Spinal cord (tissue), 10 donors: ENCODE measurements around the gene ATP10A. TPM values are rescaled to one million over a fixed set of nuclear protein-coding genes. Genes with fewer than 3 reads are reported as not detected.

Experiments used
- DNase-seq, 6 donors: peaks; one replicate each; pipeline versions ENCODE4 v3.0.0 to v3.0.0-alpha.2; 2013 to 2015; ENCODE audit warnings: low spot score in 6 of 6, low read depth in 4 of 6
- H3K27ac ChIP-seq: one replicate; pipeline ENCODE4 v1.5.1; 2013; ENCODE audit warnings: low read depth, low read length, control low read depth
- H3K27me3 ChIP-seq: one replicate; pipeline ENCODE4 v1.6.1; 2013; ENCODE audit warnings: low read length; ENCODE audit not compliant: control insufficient read depth, insufficient read depth
- H3K36me3 ChIP-seq: one replicate; pipeline ENCODE4 v1.6.1; 2013; ENCODE audit warnings: low read length; ENCODE audit not compliant: control insufficient read depth, insufficient read depth
- H3K4me1 ChIP-seq: one replicate; pipeline ENCODE4 v1.6.1; 2013; ENCODE audit warnings: low read length; ENCODE audit not compliant: control insufficient read depth, insufficient read depth
- H3K4me3 ChIP-seq: one replicate; pipeline ENCODE4 v1.5.1; 2013; ENCODE audit warnings: low read depth, low read length, control low read depth
- H3K9me3 ChIP-seq: one replicate; pipeline ENCODE4 v1.6.1; 2013; ENCODE audit warnings: low read length; ENCODE audit not compliant: control insufficient read depth, insufficient read depth
- WGBS: methylation state at CpG from one replicate; pipeline ENCODE4 v1.1.5; 2013; ENCODE audit warnings: missing lambda C conversion rate; ENCODE audit not compliant: insufficient coverage; 5-methylcytosine and 5-hydroxymethylcytosine counted together
- polyA plus RNA-seq, 2 donors: library from polyadenylated mRNA; unstranded; fragments of 120-200 nt; gene quantifications; one replicate each; pipeline ENCODE4 v1.2.1, GENCODE V29; 2013; ENCODE audit not compliant: insufficient read length in 2 of 2
- total RNA-seq, 2 donors: library from RNA; depleted of rRNA in 1 of 2; stranded (reverse); fragments of 120-200 nt in 1 of 2; fragments of >200 nt in 1 of 2; gene quantifications; one replicate each; pipeline versions ENCODE4 v1.2.3 to v1.2.4, GENCODE V29; 2013 to 2014
- donor health status: healthy.

The ATP10A gene
- total and polyA plus RNA-seq, 4 donors: 3.6 to 5.4 (median 4.4) TPM

- Histone ChIP-seq H3K4me1 (no peaks in the 10 kb centered on the region), H3K36me3 (no peaks in the 10 kb centered on the region), H3K9me3 (no peaks in the 10 kb centered on the region), H3K27ac (no peak overlapping the region), H3K27me3 (no peaks in the 10 kb centered on the region), H3K4me3 (no peak overlapping the region)
- peak in 1 of 6 donors; percentile 61 for DNase-seq
- WGBS: 66% methylated on average over 2 of the region's 8 CpGs
These were observed 24.8 kb downstream of the ATP10A start for GRCh38 chr15:25838191-25838870.

GRCh38 chr15:25832158-25832557, 31.0 kb downstream of the ATP10A start:
- Histone ChIP-seq H3K9me3 (peaks cover under 1% of the 10 kb centered on the region), H3K36me3 (no peaks in the 10 kb centered on the region), H3K27ac (no peak overlapping the region), H3K4me3 (no peak overlapping the region), H3K4me1 (peaks cover 8% of the 10 kb centered on the region), H3K27me3 (no peaks in the 10 kb centered on the region)
- WGBS: 70% methylated on average over 2 of the region's 5 CpGs
- peak in 2 of 6 donors; percentile 35 to 41 for DNase-seq

GRCh38 chr15:25830844-25831451, 32.2 kb downstream of the ATP10A start:
- peak in 2 of 6 donors; percentile 52 to 55 for DNase-seq
- no peak overlapping the region for H3K27ac ChIP-seq
- H3K27me3 ChIP-seq: no peaks in the 10 kb centered on the region
- no peaks in the 10 kb centered on the region for H3K36me3 ChIP-seq
- H3K4me3 ChIP-seq: no peak overlapping the region
- peaks cover 8% of the 10 kb centered on the region for H3K4me1 ChIP-seq
- peaks cover 2% of the 10 kb centered on the region for H3K9me3 ChIP-seq
- 68% methylated on average over 5 of the region's 11 CpGs for WGBS

- Histone ChIP-seq H3K27me3 (no peaks in the 10 kb centered on the region), H3K36me3 (no peaks in the 10 kb centered on the region), H3K4me3 (no peak overlapping the region), H3K9me3 (peaks cover 2% of the 10 kb centered on the region), H3K27ac (no peak overlapping the region), H3K4me1 (peaks cover 8% of the 10 kb centered on the region)
- WGBS: no CpG with 5 or more reads among the region's 3 CpGs
- no peak for DNase-seq
These were observed 34.1 kb downstream of the ATP10A start for GRCh38 chr15:25829073-25829472.

- H3K4me1 ChIP-seq: peaks cover 3% of the 10 kb centered on the region
- no peak for DNase-seq
- H3K9me3 ChIP-seq: peaks cover 2% of the 10 kb centered on the region
- H3K4me3 ChIP-seq: no peak overlapping the region
- H3K36me3 ChIP-seq: no peaks in the 10 kb centered on the region
- H3K27me3 ChIP-seq: no peaks in the 10 kb centered on the region
- no peak overlapping the region for H3K27ac ChIP-seq
These were observed 37.9 kb downstream of the ATP10A start for GRCh38 chr15:25825207-25825606.

- Histone ChIP-seq H3K27me3 (no peaks in the 10 kb centered on the region), H3K36me3 (no peaks in the 10 kb centered on the region), H3K9me3 (peaks cover 2% of the 10 kb centered on the region), H3K4me1 (no peaks in the 10 kb centered on the region), H3K4me3 (no peak overlapping the region), H3K27ac (no peak overlapping the region)
- WGBS: 77% methylated on average over 5 of the region's 6 CpGs
- no peak for DNase-seq
These were observed 38.5 kb downstream of the ATP10A start for GRCh38 chr15:25824618-25825017.

- WGBS: 58% methylated on average over 3 of the region's 3 CpGs
- Histone ChIP-seq H3K27ac (no peak overlapping the region), H3K4me3 (no peak overlapping the region), H3K9me3 (no peaks in the 10 kb centered on the region), H3K36me3 (no peaks in the 10 kb centered on the region), H3K27me3 (peaks cover 2% of the 10 kb centered on the region), H3K4me1 (peaks cover 4% of the 10 kb centered on the region)
- DNase-seq: no peak
These were observed 50.3 kb downstream of the ATP10A start for GRCh38 chr15:25812845-25813244.

- H3K36me3 ChIP-seq: no peaks in the 10 kb centered on the region
- WGBS: 88% methylated on average over 4 of the region's 4 CpGs
- DNase-seq: no peak
- peaks cover 4% of the 10 kb centered on the region for H3K4me1 ChIP-seq
- no peak overlapping the region for H3K27ac ChIP-seq
- H3K27me3 ChIP-seq: peaks cover 2% of the 10 kb centered on the region
- H3K4me3 ChIP-seq: no peak overlapping the region
- H3K9me3 ChIP-seq: no peaks in the 10 kb centered on the region
These were observed 51.1 kb downstream of the ATP10A start for GRCh38 chr15:25812073-25812472.

GRCh38 chr15:25811481-25811906, 51.6 kb downstream of the ATP10A start:
- no peaks in the 10 kb centered on the region for H3K36me3 ChIP-seq
- 96% methylated on average over 6 of the region's 9 CpGs for WGBS

GRCh38 chr15:25810631-25811091, 52.5 kb downstream of the ATP10A start:
- no peak overlapping the region for H3K27ac ChIP-seq

More at GRCh38 chr15:25811481-25811906, 51.6 kb downstream of the ATP10A start:
- Histone ChIP-seq H3K27me3 (peaks cover 2% of the 10 kb centered on the region), H3K4me3 (no peak overlapping the region), H3K4me1 (peaks cover 4% of the 10 kb centered on the region), H3K9me3 (no peaks in the 10 kb centered on the region), H3K27ac (no peak overlapping the region)
- DNase-seq: no peak

More at GRCh38 chr15:25810631-25811091, 52.5 kb downstream of the ATP10A start:
- Histone ChIP-seq H3K9me3 (no peaks in the 10 kb centered on the region), H3K4me1 (peaks cover 4% of the 10 kb centered on the region), H3K27me3 (peaks cover 2% of the 10 kb centered on the region), H3K4me3 (no peak overlapping the region), H3K36me3 (no peaks in the 10 kb centered on the region)
- no peak for DNase-seq
- 78% methylated on average over 12 of the region's 13 CpGs for WGBS
